Neural crest cell (in vitro differentiated cells): ENCODE measurements around the gene NGDN. TPM values are rescaled to one million over a fixed set of nuclear protein-coding genes. Genes with fewer than 3 reads are reported as not detected.
A peak's percentile ranks its signal among the peaks of the same experiment; 100 is the strongest.

ENCODE experiments used
- DNase-seq: peaks from one replicate; pipeline ENCODE4 v3.0.0; 2021; ENCODE audit warnings: low read depth, mixed read lengths, low spot score
- H3K27ac Mint-ChIP-seq: one replicate; pipeline ENCODE4 v1.8.0; 2021; ENCODE audit warnings: mild to moderate bottlenecking, mixed read lengths; ENCODE audit not compliant: unreplicated experiment
- H3K27me3 Mint-ChIP-seq: 2 replicates; pipeline ENCODE4 v1.8.0; 2021; ENCODE audit warnings: low read depth, mild to moderate bottlenecking, mixed read lengths
- H3K36me3 Mint-ChIP-seq: 2 replicates; pipeline ENCODE4 v1.8.0; 2021; ENCODE audit warnings: low read depth, mild to moderate bottlenecking, mixed read lengths
- H3K4me1 Mint-ChIP-seq: 2 replicates; pipeline ENCODE4 v1.8.0; 2021; ENCODE audit warnings: mixed read lengths
- H3K4me3 Mint-ChIP-seq: one replicate; pipeline ENCODE4 v1.8.0; 2021; ENCODE audit warnings: mild to moderate bottlenecking, mixed read lengths
- H3K9me3 Mint-ChIP-seq: 2 replicates; pipeline ENCODE4 v1.8.0; 2021; ENCODE audit warnings: mixed read lengths
- total RNA-seq: library from RNA; stranded (reverse); gene quantifications from 2 replicates; pipeline ENCODE4 v1.2.1, GENCODE V29; 2021
- TF ChIP-seq, protein P1 (sequence below): fragments of 200-600 bp; sonication (generic); conservative IDR thresholded peaks from 2 replicates; pipeline ENCODE4 v1.5.0; 2021; ENCODE audit warnings: antibody characterized with exemption, mild to moderate bottlenecking

The NGDN gene
- total RNA-seq, 1 donor from 2014 or later = 53.3 TPM

- H3K36me3 Mint-ChIP-seq = no peaks in the 10 kb centered on the region
- H3K9me3 Mint-ChIP-seq = no peaks in the 10 kb centered on the region
- no peak for DNase-seq
- H3K4me1 Mint-ChIP-seq = peaks cover 5% of the 10 kb centered on the region
- peaks cover 7% of the 10 kb centered on the region for H3K27me3 Mint-ChIP-seq
- peak overlapping the region; percentile 28 for H3K4me3 Mint-ChIP-seq
- H3K27ac Mint-ChIP-seq = no peak overlapping the region
- TF ChIP-seq, protein P1, sequence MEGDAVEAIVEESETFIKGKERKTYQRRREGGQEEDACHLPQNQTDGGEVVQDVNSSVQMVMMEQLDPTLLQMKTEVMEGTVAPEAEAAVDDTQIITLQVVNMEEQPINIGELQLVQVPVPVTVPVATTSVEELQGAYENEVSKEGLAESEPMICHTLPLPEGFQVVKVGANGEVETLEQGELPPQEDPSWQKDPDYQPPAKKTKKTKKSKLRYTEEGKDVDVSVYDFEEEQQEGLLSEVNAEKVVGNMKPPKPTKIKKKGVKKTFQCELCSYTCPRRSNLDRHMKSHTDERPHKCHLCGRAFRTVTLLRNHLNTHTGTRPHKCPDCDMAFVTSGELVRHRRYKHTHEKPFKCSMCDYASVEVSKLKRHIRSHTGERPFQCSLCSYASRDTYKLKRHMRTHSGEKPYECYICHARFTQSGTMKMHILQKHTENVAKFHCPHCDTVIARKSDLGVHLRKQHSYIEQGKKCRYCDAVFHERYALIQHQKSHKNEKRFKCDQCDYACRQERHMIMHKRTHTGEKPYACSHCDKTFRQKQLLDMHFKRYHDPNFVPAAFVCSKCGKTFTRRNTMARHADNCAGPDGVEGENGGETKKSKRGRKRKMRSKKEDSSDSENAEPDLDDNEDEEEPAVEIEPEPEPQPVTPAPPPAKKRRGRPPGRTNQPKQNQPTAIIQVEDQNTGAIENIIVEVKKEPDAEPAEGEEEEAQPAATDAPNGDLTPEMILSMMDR = no peak
These were observed 4.2 kb upstream of the NGDN start for GRCh38 chr14:23465261-23465660.

DNA sequence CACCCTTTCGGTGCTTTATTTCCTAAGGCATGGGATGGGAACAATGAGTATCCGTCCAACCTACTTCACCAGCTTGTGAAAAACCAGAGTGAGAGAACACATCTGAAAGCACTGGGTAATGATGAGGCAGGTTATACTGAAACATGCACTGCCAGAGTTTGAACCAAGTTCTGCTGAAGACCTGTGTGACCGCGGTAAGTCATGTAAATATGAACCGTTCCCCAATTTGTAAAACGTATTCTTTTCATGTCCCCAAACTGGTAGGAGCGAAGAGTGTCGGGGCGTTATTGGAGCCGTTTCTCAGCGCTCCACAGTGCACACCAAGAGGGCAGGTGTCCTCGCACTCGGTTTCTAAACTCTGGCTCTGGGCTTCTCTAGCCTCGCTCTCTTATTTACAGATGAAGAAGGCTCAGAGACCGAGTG, 788 bp upstream of the NGDN start:
- Mint-ChIP-seq H3K4me1 (peaks cover 11% of the 10 kb centered on the region), H3K9me3 (no peaks in the 10 kb centered on the region), H3K27me3 (peaks cover 2% of the 10 kb centered on the region), H3K4me3 (no peak overlapping the region), H3K36me3 (peaks cover 3% of the 10 kb centered on the region), H3K27ac (peak overlapping the region; percentile 31)
- no peak for DNase-seq
- TF ChIP-seq, protein P1 = no peak

- H3K36me3 Mint-ChIP-seq = peaks cover 3% of the 10 kb centered on the region
- TF ChIP-seq, protein P1 = no peak
- no peaks in the 10 kb centered on the region for H3K27me3 Mint-ChIP-seq
- H3K4me1 Mint-ChIP-seq = peaks cover 11% of the 10 kb centered on the region
- H3K4me3 Mint-ChIP-seq = no peak overlapping the region
- peak overlapping the region; percentile 54 for H3K27ac Mint-ChIP-seq
- DNase-seq = no peak
- H3K9me3 Mint-ChIP-seq = no peaks in the 10 kb centered on the region
These were observed 452 bp downstream of the NGDN start for GRCh38 chr14:23469906-23470403.

DNA sequence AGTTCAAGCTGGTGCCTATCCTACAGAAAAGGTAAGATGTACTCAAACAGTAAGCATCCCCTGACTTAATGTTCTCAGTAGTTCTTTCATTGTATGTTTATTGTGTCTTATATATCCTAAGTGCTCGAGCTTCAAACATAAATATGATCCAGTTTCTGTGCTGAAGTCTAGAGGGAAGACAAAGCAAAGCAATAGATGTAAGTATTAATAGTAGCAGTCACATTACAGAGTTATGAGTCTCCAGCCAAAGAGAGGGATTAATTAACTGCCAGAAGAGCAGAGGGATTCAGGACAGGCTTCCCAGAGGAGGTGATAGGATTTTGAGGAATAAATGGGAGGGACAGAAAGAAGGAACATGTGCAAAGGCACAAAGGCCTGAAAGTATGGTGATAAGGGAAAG, 1.4 kb downstream of the NGDN start:
- Mint-ChIP-seq H3K4me3 (no peak overlapping the region), H3K27me3 (no peaks in the 10 kb centered on the region), H3K27ac (no peak overlapping the region), H3K4me1 (peaks cover 6% of the 10 kb centered on the region), H3K9me3 (no peaks in the 10 kb centered on the region), H3K36me3 (peaks cover 3% of the 10 kb centered on the region)
- TF ChIP-seq, protein P1 = no peak
- DNase-seq = no peak

- peak; percentile 54 for DNase-seq
- TF ChIP-seq, protein P1 = peak; percentile 83
- H3K4me3 Mint-ChIP-seq = no peak overlapping the region
- H3K27me3 Mint-ChIP-seq = no peaks in the 10 kb centered on the region
- peaks cover 4% of the 10 kb centered on the region for H3K36me3 Mint-ChIP-seq
- H3K9me3 Mint-ChIP-seq = no peaks in the 10 kb centered on the region
- H3K27ac Mint-ChIP-seq = no peak overlapping the region
- peaks cover 18% of the 10 kb centered on the region for H3K4me1 Mint-ChIP-seq
These were observed 8.7 kb downstream of the NGDN start for GRCh38 chr14:23478109-23478759.
